DND-41 (cell line): ENCODE measurements around the gene RYR2.

Experiments
- ATAC-seq: fragments of 200-7000 bp; cut with Tn5 transposase; 3 replicates; pipeline ENCODE4 v1.9.1; 2021; ENCODE audit warnings: low read depth; ENCODE audit not compliant: insufficient read depth
- DNase-seq: peaks from one replicate; pipeline ENCODE4 v3.0.0-alpha.2; 2020
- H2AFZ ChIP-seq: 2 replicates; pipeline ENCODE4 v1.6.0; 2012; ENCODE audit warnings: low read depth, low read length
- H3K27ac ChIP-seq: 2 replicates; pipeline ENCODE4 v1.5.1; 2012; ENCODE audit warnings: low read length, inconsistent platforms
- H3K27me3 ChIP-seq: fragments of 200-600 bp; sonication (generic); 2 replicates; pipeline ENCODE4 v1.6.0; 2012; ENCODE audit warnings: low read length, mild to moderate bottlenecking, inconsistent platforms; ENCODE audit not compliant: insufficient read depth, poor library complexity
- H3K36me3 ChIP-seq: 2 replicates; pipeline ENCODE4 v1.5.1; 2012; ENCODE audit warnings: low read length, inconsistent platforms; ENCODE audit not compliant: insufficient read depth
- H3K4me1 ChIP-seq: 2 replicates; pipeline ENCODE4 v1.5.1; 2012; ENCODE audit warnings: mild to moderate bottlenecking, low read length; ENCODE audit not compliant: insufficient read depth
- H3K4me2 ChIP-seq: 2 replicates; pipeline ENCODE4 v1.6.0; 2012; ENCODE audit warnings: mild to moderate bottlenecking, moderate library complexity, low read length, inconsistent platforms; ENCODE audit not compliant: insufficient read depth
- H3K4me3 ChIP-seq, 2 experiments: fragments of 200-600 bp in 1 of 2; shearing (Covaris generic) in 1 of 2; 2 replicates each; pipeline ENCODE4 v1.5.1; 2012 to 2016; ENCODE audit warnings: inconsistent platforms in 2 of 2, low read length in 2 of 2, mild to moderate bottlenecking in 2 of 2, low read depth in 1 of 2, moderate library complexity in 1 of 2
- H3K79me2 ChIP-seq: 2 replicates; pipeline ENCODE4 v1.6.0; 2012; ENCODE audit warnings: low read length, inconsistent platforms; ENCODE audit not compliant: insufficient read depth
- H3K9ac ChIP-seq: 2 replicates; pipeline ENCODE4 v1.6.0; 2012; ENCODE audit warnings: low read depth, mild to moderate bottlenecking, inconsistent platforms, low read length, moderate library complexity
- H3K9me3 ChIP-seq: 2 replicates; pipeline ENCODE4 v1.5.1; 2012; ENCODE audit warnings: low read length, moderate library complexity, mild to moderate bottlenecking, inconsistent platforms; ENCODE audit not compliant: insufficient read depth, severe bottlenecking
- H4K20me1 ChIP-seq: 2 replicates; pipeline ENCODE4 v1.6.0; 2012; ENCODE audit warnings: low read length; ENCODE audit not compliant: insufficient read depth
- CTCF ChIP-seq: IDR thresholded peaks from 2 replicates; pipeline ENCODE4 v1.5.1; 2012; ENCODE audit warnings: borderline replicate concordance, low read length, moderate library complexity, mild to moderate bottlenecking; ENCODE audit not compliant: poor library complexity, severe bottlenecking; ENCODE audit errors: extremely low read depth
- EZH2 ChIP-seq: IDR thresholded peaks from 3 replicates; pipeline ENCODE4 v1.6.1; 2012; ENCODE audit warnings: borderline replicate concordance, low read depth, mild to moderate bottlenecking, moderate library complexity, low read length, inconsistent platforms; ENCODE audit not compliant: severe bottlenecking

RYR2 gene

GRCh38 chr1:237227476-237227875 lies 185.5 kb downstream of the RYR2 start:
- Histone ChIP-seq H3K4me3 (no peak overlapping the region), H3K79me2 (no peaks in the 10 kb centered on the region), H4K20me1 (no peaks in the 10 kb centered on the region), H3K4me1 (no peaks in the 10 kb centered on the region), H3K9me3 (no peaks in the 10 kb centered on the region), H3K27ac (no peak overlapping the region), H3K4me2 (no peak overlapping the region), H2AFZ (no peak overlapping the region), H3K27me3 (no peaks in the 10 kb centered on the region), H3K36me3 (no peaks in the 10 kb centered on the region), H3K9ac (no peak overlapping the region)
- DNase-seq: no peak
- TF ChIP-seq CTCF (no peak), EZH2 (no peak)
- no peak for ATAC-seq

- Histone ChIP-seq H3K4me1 (no peaks in the 10 kb centered on the region), H2AFZ (no peak overlapping the region), H3K9me3 (no peaks in the 10 kb centered on the region), H3K79me2 (no peaks in the 10 kb centered on the region), H3K27ac (no peak overlapping the region), H3K4me3 (no peak overlapping the region), H3K9ac (no peak overlapping the region), H3K27me3 (no peaks in the 10 kb centered on the region), H3K36me3 (no peaks in the 10 kb centered on the region), H3K4me2 (no peak overlapping the region), H4K20me1 (no peaks in the 10 kb centered on the region)
- TF ChIP-seq CTCF (no peak), EZH2 (no peak)
- ATAC-seq (no peak), DNase-seq (no peak)
These were observed 186.4 kb downstream of the RYR2 start for GRCh38 chr1:237228421-237228820.

DNA sequence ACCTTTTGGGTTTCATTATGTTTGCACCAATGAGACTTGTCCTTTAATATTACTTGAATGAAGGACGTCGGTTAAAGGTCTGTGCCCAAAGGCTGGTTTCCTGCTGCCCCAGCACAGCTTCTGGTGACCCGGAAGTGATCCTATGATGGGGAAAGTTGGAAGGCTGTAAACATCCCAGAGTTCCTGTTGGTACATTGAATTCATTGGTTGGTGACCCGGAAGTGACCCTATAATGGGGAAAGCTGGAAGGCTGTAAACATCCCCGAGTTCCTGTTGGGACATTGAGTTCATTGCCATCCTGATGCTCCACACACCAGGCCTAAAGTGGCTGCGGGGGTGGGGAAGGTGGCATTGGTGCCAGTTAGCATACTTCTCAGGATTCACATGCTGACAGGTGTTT lies 187.3 kb downstream of the RYR2 start:
- Histone ChIP-seq H3K4me2 (no peak overlapping the region), H3K27ac (no peak overlapping the region), H3K9ac (no peak overlapping the region), H2AFZ (no peak overlapping the region), H3K4me3 (no peak overlapping the region), H3K36me3 (no peaks in the 10 kb centered on the region), H3K27me3 (no peaks in the 10 kb centered on the region), H3K79me2 (no peaks in the 10 kb centered on the region), H3K4me1 (no peaks in the 10 kb centered on the region), H3K9me3 (no peaks in the 10 kb centered on the region), H4K20me1 (no peaks in the 10 kb centered on the region)
- no peak for ATAC-seq
- no peak for TF ChIP-seq EZH2
- no peak for TF ChIP-seq CTCF
- DNase-seq: no peak

DNA sequence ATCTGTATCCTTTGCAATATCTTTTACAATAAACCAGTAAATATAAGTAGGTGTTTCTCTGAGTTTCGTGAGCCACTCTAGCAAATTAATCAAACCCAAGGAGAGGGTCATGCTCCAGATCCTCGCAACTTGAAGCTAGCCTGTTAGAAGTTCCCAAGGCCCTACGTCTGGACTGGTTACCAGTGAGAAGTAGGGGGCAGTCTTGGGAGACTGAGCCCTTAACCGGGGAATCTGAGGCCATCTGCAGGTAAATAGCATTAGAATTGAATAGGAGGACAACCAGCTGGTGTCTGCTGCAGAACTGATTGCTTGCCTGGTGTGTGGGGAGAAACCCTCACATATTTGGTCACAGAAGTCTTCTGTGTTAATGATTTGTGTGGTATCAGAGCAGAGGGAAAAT lies 190.5 kb downstream of the RYR2 start:
- H2AFZ ChIP-seq: no peak overlapping the region
- H3K79me2 ChIP-seq: no peaks in the 10 kb centered on the region
- no peaks in the 10 kb centered on the region for H4K20me1 ChIP-seq
- H3K9me3 ChIP-seq: no peaks in the 10 kb centered on the region
- H3K4me2 ChIP-seq: no peak overlapping the region
- no peaks in the 10 kb centered on the region for H3K4me1 ChIP-seq
- H3K27ac ChIP-seq: no peak overlapping the region
- H3K9ac ChIP-seq: no peak overlapping the region
- no peaks in the 10 kb centered on the region for H3K27me3 ChIP-seq
- no peak for TF ChIP-seq EZH2
- no peak for TF ChIP-seq CTCF
- no peak for DNase-seq
- H3K4me3 ChIP-seq: no peak overlapping the region
- no peaks in the 10 kb centered on the region for H3K36me3 ChIP-seq
- no peak for ATAC-seq
